NCI-H2196 treated with DMSO at 0.1 percent for 48 hours (cell line): ENCODE measurements around the gene PPP1R3F.
"Not testable (repeated sequence)": the region's sequence is repeated elsewhere in the genome, so short reads cannot be mapped to it uniquely, and the experiment has no call there.

Source experiments
- DNase-seq: peaks from one replicate; lab custom pipeline; 2025; ENCODE audit not compliant: unreplicated experiment; lab: John Stamatoyannopoulos, UW

The PPP1R3F gene

DNA sequence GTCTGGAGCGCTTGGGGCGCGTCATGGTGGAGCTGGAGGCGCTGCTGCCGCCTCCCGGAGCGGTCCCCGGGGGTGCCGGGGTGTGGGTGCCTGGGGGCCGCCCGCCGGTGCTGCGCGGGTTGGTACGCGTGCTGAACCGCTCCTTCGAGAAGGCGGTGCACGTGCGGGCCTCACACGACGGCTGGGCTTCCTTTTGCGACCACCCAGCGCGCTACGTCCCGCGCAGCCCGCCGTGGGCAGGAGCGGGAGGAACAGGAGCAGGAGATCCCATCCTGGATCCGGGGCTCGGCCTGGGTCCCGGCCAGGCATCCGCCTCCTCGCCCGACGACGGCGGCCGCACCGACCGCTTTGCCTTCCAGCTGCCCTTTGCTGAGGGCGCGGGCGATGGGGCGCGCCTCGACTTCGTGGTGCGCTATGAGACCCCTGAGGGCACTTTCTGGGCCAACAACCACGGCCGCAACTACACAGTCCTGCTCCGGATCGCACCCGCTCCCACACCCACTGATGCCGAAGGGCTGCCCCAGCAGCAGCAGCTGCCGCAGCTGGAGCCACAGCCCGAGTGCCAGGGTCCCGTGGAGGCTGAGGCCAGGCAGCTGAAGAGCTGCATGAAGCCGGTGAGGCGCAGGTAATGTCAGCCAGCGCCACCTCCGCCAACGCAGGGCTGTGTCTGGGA, 792 bp downstream of the PPP1R3F start:
- no peak for DNase-seq

GRCh38 chrX:49271341-49271740, 1.7 kb downstream of the PPP1R3F start:
- DNase-seq = no peak

DNA sequence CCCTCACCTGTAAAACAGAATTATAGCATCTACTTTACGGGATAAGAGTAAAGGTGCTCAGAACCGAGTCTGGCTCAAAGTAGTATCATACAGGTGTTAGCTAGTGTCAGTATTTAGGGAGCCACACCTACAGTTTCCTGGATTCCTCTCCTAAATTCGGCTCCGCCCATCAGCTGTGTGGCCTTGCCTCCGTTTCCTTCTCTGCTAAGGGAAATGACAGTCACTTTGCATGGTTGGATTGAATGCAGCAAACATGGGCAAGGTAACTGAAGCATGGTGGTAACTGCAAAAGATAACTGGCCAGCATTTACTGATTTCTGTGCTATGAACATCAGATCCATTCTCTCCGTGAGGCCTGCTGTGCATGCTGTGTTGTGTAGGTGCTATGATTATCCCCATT, 2.8 kb downstream of the PPP1R3F start:
- DNase-seq = no peak

GRCh38 chrX:49273181-49273727, 3.7 kb downstream of the PPP1R3F start:
- no peak for DNase-seq

GRCh38 chrX:49276207-49276606, 6.6 kb downstream of the PPP1R3F start:
- no peak for DNase-seq

- no peak for DNase-seq
Observed at GRCh38 chrX:49276671-49277534, 7.3 kb downstream of the PPP1R3F start.

DNA sequence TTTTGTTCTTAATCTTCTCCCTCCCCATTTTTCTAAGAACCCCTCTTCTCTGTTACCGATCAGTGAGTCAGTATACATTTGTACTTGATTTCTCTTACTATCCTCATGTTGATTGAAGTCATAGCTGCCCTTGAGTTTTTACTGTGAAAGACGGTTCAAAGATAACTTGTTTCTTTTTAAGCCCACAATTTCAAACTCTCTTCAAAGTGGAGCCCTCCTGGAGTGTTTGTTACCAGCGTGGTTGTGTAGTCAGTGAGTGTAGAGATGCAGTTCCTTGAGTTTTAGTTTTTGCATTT, 7.9 kb downstream of the PPP1R3F start:
- DNase-seq = no peak

- DNase-seq = no peak
Observed at GRCh38 chrX:49278081-49278480, 8.5 kb downstream of the PPP1R3F start.

DNA sequence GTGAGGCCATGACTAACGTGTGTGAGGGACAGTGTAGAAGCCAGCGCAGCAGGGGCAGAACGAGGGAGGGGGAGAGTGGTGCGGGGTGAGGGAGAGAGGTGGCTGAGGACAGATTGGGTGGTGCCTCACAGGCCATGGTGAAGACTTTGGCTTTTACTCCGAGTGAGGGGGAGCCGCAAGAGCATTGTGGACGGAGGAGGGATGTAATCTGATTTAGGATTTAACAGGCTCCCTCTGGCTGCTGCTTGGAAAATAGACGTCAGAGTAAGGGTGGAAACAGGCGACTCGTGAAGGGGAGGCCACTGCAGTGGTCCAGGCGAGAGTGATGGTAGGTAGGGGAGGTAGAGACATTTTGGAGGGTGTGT, 13.0 kb downstream of the PPP1R3F start:
- no peak for DNase-seq

DNA sequence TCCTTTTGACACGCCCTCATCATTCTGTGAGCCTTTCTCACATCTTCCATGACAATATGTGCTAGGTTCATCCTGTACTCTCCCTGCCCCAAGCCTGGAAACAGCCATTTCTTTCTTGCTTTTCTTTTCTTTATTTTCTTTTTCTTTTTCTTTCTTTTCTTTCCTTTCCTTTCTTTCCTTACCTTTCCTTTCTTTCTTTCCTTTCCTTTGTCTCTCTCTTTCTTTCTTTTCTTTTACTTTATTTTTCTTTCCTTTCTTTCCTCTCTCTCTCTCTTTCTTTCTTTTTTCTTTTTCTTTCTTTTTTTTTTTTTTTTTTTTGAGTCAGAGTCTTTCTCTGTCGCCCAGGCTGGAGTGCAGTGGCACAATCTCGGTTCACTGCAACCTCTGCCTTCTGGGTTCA, 14.6 kb downstream of the PPP1R3F start:
- no peak for DNase-seq

- no peak for DNase-seq
Observed at GRCh38 chrX:49286136-49286535, 16.5 kb downstream of the PPP1R3F start.

- DNase-seq = no peak
Observed at GRCh38 chrX:49286581-49286980, 17.0 kb downstream of the PPP1R3F start.

DNA sequence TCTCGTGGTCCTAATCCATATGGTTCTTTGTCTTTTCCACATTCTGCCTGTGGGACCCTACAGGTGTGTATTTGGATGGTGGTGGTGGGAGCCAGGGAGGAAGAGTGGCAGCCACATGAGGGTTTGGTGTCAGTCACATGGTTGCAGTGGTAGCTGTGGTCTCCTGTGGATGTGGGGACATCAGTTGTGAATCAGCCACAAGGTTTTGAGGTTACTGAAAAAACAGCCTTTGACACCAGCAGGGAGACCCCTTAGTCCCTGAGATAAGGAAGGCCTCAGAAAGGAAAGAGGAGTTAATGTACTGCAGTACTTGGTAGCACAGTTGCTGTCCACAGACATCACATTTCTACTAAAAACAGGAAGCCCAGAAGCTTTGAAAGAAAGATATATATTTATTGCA, 18.1 kb downstream of the PPP1R3F start:
- no peak for DNase-seq

DNA sequence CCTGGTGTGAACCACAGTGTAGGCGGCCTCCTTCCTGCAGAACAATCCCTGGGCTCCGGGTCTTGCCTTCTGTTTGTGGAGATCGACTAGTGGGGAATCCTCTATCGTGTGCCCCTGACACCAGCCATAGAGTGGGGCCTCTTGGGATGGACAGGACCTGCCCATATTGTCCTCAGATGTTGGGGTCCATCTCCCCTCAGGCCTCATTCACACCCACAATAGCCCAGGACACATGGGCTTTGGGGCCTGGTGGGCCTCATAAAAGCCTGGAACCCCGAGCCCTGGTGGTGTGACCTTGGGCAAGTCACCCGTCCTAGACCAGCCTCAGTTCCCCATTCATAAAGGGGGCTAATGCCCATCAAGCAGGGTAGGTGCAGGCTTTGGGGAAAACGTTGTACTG, 20.6 kb downstream of the PPP1R3F start:
- no peak for DNase-seq

DNA sequence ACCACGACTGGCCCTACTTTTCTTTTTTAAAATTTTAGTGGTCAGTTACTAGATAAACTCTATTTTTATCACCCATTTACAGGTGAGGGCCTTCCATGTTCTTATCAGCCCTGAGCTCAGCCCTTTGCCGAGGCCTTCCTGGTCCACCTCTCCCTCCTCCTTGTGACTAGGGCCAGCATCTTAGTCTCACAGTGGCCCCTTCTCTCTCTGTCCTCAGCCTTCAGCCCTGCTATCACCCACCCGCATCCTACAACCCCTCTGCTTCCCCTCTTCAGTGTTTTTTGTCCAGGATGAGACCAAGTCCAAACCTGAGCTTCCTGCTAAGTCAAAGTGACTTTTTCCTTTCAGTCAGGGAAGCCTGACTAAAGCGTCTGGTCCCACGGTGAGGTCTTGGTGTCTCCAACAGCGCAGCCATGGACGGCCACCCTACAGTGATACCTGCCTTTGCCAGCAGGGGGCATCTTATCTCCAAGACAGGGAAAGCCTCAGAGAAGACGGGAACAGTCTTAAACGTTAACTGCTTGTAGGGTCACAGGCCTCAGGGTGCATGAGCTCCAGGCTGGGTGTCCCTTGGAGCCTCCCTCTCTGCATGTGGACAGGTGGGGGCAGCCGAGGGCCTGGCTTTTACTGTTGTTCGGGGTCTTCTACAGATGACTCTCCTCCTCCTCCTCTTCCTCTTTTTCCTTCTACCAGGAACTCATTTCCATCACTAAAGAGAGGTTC, 22.2 kb downstream of the PPP1R3F start:
- no peak for DNase-seq

DNA sequence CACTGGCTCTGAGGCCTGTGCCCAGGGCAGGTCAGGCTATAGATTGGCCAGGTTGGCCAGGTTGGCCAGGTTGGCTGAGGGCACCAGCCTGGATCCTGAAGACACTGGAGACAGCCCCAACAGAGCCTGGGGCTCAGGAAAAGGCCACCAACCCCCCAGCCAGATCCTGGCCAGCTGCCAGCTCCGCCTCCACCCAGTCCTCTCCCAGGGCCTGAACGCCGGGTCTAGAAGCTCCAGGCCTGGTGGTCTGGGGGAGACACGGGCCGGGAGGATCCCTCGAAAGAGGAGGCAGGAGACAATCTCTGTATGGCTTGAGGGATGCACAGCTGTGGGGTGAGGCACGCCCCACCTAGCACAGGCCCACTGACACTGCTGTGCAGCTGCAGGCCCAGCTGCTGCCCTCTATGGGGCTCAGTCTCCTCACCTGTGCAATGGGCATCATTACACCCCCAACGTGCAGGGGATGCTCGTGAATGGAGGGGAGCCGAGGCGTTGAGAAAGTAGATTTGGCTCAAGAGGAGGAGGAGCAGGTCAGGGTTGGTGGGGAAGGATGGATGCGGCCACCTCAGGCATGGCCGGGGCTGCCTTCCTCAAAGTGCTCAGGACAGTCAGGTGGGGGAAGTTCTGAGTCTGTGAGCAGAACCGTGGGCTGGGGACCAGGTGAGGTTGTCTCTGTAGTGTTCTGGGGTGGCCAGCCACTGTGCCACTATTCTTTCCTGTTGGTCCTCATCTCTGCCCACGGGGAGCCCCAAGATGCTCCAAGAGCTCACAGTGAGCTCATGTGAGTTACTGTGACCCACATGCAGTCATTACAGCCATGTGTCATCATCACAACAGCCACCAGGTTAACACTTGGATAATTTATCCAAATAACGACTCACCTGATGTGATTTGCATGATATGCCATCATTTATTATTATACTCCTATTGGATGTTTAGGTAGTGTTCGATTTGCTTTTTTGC, 23.1 kb downstream of the PPP1R3F start:
- no peak for DNase-seq

- not testable (repeated sequence) for DNase-seq
Observed at GRCh38 chrX:49299293-49299692, 29.7 kb downstream of the PPP1R3F start.

DNA sequence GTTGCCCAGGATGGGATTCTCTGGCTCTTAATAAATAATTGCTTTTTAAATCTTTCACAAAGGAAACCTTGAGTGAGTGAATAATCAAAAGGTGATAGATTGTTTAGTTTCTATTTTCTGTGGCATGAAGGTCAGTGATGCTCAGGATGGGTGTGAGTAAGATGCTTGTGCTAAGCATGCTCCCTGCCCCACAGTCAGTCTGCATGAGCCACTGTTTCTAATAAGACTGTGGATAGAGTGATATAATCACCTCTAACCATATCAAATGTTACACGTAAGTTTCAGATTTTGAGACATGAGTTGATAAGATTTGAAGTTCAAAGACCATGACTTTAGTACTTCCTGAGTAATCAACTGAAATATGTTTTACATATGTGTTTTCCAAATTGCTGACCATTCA, 31.1 kb downstream of the PPP1R3F start:
- DNase-seq = no peak

GRCh38 chrX:49303346-49303745, 33.8 kb downstream of the PPP1R3F start, which contains the start of gene GAGE10:
Gene GAGE10 (plus strand): TSS chrX:49303646. CDS start chrX:49304860, 1,214 bp downstream.
- DNase-seq = no peak

DNA sequence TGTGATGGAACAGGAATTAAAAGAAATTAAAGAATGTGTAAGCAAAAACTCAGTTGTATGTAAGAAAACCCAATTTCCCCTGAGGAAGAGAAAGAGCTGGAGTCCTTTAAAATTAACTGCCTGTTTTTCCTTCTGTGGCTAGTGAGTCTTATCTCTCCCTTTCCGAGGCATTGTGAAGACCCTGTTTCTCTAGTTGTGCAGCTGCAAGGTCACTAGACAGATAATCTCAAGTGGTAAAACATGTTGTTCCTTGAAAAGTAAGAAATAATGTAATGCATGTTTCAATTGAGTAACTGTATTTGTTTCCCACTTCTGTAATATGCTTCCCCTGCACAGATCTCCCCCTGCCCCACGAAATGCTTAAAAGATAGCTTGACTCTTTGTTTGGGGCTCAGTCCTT, 38.2 kb downstream of the PPP1R3F start:
- not testable (repeated sequence) for DNase-seq
